ENCODE results near the gene MVB12B.

MVB12B gene

GRCh38 chr9:126335837-126336735, 9.5 kb downstream of the MVB12B start:
- no peak overlapping the region for H3K4me3 ChIP-seq
- H3K36me3 ChIP-seq: peaks cover 7 to 12% (median 8%) of the 10 kb centered on the region in 3 donors
- DNase-seq: no peak
- no peak overlapping the region for H3K27ac ChIP-seq
- H3K9me3 ChIP-seq: no peaks in the 10 kb centered on the region
- TF ChIP-seq, protein P1, sequence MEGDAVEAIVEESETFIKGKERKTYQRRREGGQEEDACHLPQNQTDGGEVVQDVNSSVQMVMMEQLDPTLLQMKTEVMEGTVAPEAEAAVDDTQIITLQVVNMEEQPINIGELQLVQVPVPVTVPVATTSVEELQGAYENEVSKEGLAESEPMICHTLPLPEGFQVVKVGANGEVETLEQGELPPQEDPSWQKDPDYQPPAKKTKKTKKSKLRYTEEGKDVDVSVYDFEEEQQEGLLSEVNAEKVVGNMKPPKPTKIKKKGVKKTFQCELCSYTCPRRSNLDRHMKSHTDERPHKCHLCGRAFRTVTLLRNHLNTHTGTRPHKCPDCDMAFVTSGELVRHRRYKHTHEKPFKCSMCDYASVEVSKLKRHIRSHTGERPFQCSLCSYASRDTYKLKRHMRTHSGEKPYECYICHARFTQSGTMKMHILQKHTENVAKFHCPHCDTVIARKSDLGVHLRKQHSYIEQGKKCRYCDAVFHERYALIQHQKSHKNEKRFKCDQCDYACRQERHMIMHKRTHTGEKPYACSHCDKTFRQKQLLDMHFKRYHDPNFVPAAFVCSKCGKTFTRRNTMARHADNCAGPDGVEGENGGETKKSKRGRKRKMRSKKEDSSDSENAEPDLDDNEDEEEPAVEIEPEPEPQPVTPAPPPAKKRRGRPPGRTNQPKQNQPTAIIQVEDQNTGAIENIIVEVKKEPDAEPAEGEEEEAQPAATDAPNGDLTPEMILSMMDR (IDR thresholded peaks at IDR 0.05): no peak
- H3K4me1 ChIP-seq: peaks cover 0 to 31% (median 15%) of the 10 kb centered on the region in 4 donors
- H3K27me3 ChIP-seq: no peaks in the 10 kb centered on the region
- intact Hi-C loops (cut with DNase I; ENCODE audit: low total_unique reads): no loop called here

GRCh38 chr9:126336736-126337325, 10.2 kb downstream of the MVB12B start:
- Histone ChIP-seq H3K27me3 (no peaks in the 10 kb centered on the region), H3K4me3 (no peak overlapping the region), H3K4me1 (peaks cover 0 to 31% (median 15%) of the 10 kb centered on the region in 4 donors), H3K27ac (no peak overlapping the region), H3K9me3 (no peaks in the 10 kb centered on the region), H3K36me3 (peaks cover 13 to 19% (median 16%) of the 10 kb centered on the region in 3 donors)
- intact Hi-C loops (cut with DNase I; ENCODE audit: low total_unique reads): no loop called here
- DNase-seq: no peak
- TF ChIP-seq, protein P1 (IDR thresholded peaks at IDR 0.05): no peak

DNA sequence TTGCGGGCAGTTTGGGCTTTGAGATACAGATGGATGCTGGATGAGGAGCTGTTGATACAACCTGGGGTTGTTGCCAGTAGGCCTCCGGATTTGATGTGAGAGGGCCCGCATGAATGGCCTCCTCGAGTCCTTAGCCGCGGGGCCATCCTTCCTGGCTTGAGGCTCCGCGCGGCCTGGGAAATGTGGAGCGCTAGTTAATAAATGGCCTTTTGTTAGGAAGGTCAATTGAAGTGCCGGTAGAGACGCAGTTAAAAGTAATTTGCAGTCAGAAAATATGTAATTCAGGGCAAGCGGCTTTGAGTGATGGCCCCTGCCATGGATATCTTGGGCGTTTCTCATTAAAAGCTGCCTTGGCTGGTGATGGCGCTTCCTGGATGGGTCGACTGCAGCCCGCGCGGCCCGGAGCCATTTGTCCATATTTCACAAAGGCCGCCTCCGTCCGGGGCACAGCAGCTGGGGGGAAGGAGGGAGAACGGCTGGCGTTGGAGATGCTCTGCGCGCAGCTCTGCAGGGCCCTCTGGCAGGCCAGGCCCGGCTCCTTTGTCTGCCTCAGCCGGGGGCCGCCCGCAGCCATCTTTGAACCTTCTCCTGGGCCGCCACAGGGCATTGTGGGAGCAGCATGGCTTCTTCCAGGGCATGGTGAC, 11.2 kb downstream of the MVB12B start:
- Histone ChIP-seq H3K9me3 (no peaks in the 10 kb centered on the region), H3K27ac (no peak overlapping the region), H3K4me1 (peaks cover 0 to 29% (median 15%) of the 10 kb centered on the region in 4 donors), H3K4me3 (no peak overlapping the region), H3K27me3 (no peaks in the 10 kb centered on the region), H3K36me3 (peaks cover 13 to 29% (median 23%) of the 10 kb centered on the region in 3 donors)
- TF ChIP-seq, protein P1 (IDR thresholded peaks at IDR 0.05): no peak
- intact Hi-C loops (cut with DNase I; ENCODE audit: low total_unique reads): no loop called here
- no peak for DNase-seq

- Histone ChIP-seq H3K36me3 (peaks cover 13 to 30% (median 26%) of the 10 kb centered on the region in 3 donors), H3K9me3 (no peaks in the 10 kb centered on the region), H3K4me1 (peaks cover 0 to 22% (median 13%) of the 10 kb centered on the region in 4 donors), H3K4me3 (no peak overlapping the region), H3K27me3 (no peaks in the 10 kb centered on the region), H3K27ac (no peak overlapping the region)
- intact Hi-C loops (cut with DNase I; ENCODE audit: low total_unique reads): no loop called here
- DNase-seq: no peak
- TF ChIP-seq, protein P1 (IDR thresholded peaks at IDR 0.05): no peak
Observed at GRCh38 chr9:126338945-126339344, 12.3 kb downstream of the MVB12B start.

DNA sequence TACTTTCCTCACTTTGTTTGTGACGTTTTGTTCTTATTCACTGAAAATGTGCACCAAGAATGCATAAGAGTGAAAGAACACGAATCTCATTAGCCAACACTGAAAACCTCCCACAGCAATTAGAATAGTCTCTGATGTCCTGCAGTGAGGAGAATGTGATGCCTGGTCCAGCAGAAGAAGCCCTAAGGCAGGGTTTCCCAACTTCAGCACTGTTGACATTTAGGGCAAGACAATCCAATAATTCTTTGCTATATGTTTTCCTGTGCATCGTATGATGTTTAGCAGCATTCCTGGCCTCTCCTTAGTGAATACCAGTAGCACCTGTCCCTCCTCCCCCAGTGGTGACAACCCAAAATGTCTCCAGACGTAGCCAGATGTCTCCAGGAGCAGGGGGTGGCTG, 14.8 kb downstream of the MVB12B start:
- TF ChIP-seq, protein P1 (IDR thresholded peaks at IDR 0.05): no peak
- Histone ChIP-seq H3K27ac (no peak overlapping the region), H3K36me3 (peaks cover 13 to 38% (median 36%) of the 10 kb centered on the region in 3 donors), H3K9me3 (no peaks in the 10 kb centered on the region), H3K4me3 (no peak overlapping the region), H3K27me3 (no peaks in the 10 kb centered on the region), H3K4me1 (no peaks in the 10 kb centered on the region)
- no peak for DNase-seq
- intact Hi-C loops (cut with DNase I; ENCODE audit: low total_unique reads): no loop called here
